GM12873 (cell line): Measurements from ENCODE around the gene SPAG8.
A peak's percentile ranks its signal among the peaks of the same experiment; 100 is the strongest.

ENCODE experiments used
- TF ChIP-seq, protein P1 (sequence below): IDR thresholded peaks from 2 replicates; pipeline ENCODE4 v1.5.1; 2012; ENCODE audit warnings: low read depth, mild to moderate bottlenecking, moderate library complexity, low read length, control low read depth; ENCODE audit not compliant: insufficient read depth; ENCODE audit errors: missing control alignments

Gene SPAG8

DNA sequence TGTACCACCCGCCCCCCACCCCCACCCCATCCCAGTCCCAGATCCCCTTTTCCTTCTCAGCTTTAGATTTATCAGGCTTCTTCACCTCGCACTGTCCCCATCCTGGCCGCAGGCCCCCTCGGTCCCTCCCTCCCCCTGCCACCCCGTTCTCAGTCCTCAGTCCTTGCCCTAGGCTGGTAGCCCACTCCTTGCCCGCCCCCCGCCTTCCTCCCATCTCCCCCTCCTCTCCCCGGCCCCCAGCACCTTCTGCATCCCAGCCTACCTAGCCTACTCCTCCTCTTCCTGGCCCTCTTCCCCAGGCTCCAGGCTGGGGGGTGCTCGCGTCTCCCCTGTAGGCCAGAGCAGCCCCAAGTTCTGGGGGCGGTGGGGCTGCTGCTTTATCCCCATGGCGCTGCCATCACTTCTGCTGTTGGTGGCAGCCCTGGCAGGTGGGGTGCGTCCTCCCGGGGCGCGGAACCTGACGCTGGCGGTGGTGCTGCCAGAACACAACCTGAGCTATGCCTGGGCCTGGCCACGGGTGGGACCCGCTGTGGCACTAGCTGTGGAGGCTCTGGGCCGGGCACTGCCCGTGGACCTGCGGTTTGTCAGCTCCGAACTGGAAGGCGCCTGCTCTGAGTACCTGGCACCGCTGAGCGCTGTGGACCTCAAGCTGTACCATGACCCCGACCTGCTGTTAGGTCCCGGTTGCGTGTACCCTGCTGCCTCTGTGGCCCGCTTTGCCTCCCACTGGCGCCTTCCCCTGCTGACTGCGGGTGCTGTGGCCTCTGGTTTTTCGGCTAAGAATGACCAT lies 19.8 kb downstream of the SPAG8 start:
- TF ChIP-seq, protein P1, sequence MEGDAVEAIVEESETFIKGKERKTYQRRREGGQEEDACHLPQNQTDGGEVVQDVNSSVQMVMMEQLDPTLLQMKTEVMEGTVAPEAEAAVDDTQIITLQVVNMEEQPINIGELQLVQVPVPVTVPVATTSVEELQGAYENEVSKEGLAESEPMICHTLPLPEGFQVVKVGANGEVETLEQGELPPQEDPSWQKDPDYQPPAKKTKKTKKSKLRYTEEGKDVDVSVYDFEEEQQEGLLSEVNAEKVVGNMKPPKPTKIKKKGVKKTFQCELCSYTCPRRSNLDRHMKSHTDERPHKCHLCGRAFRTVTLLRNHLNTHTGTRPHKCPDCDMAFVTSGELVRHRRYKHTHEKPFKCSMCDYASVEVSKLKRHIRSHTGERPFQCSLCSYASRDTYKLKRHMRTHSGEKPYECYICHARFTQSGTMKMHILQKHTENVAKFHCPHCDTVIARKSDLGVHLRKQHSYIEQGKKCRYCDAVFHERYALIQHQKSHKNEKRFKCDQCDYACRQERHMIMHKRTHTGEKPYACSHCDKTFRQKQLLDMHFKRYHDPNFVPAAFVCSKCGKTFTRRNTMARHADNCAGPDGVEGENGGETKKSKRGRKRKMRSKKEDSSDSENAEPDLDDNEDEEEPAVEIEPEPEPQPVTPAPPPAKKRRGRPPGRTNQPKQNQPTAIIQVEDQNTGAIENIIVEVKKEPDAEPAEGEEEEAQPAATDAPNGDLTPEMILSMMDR, result no peak

DNA sequence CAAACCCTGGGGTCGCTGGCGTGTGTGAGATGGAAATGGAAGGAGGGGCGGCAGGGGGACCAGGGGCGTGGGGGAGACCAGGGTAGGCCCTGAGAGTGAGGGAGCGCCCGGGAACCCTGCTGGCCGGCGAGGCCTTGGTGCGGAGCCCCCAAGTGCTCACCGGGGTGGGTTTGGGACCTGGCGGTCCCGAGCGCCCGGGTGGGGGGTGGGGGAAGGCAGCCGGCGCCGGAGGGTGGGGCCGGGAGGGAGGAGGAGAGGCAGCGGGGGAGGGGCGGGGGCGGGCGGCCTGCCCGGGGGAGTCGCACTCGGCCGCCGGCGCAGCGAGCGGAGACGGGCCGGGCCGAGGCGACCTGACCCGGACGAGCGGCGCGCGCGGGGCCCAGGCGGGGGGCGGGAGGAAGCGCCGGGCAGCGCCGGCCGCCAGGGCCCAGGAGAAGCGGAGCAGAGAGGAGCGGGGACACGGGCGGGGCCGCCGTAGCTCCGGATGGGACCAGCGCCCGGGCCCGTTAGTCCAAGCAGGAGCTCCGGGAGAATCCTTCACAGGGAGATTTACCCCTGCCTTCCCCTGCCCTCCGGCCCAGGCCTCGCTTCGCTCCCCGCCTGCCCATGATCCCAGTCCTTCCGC lies 20.7 kb downstream of the SPAG8 start, which contains the start of gene NPR2:
TSS of gene NPR2 (plus strand) at position 295 of the 625 bp plus-strand sequence. CDS start 818 bp downstream, outside the sequence.
- TF ChIP-seq, protein P1, result no peak

DNA sequence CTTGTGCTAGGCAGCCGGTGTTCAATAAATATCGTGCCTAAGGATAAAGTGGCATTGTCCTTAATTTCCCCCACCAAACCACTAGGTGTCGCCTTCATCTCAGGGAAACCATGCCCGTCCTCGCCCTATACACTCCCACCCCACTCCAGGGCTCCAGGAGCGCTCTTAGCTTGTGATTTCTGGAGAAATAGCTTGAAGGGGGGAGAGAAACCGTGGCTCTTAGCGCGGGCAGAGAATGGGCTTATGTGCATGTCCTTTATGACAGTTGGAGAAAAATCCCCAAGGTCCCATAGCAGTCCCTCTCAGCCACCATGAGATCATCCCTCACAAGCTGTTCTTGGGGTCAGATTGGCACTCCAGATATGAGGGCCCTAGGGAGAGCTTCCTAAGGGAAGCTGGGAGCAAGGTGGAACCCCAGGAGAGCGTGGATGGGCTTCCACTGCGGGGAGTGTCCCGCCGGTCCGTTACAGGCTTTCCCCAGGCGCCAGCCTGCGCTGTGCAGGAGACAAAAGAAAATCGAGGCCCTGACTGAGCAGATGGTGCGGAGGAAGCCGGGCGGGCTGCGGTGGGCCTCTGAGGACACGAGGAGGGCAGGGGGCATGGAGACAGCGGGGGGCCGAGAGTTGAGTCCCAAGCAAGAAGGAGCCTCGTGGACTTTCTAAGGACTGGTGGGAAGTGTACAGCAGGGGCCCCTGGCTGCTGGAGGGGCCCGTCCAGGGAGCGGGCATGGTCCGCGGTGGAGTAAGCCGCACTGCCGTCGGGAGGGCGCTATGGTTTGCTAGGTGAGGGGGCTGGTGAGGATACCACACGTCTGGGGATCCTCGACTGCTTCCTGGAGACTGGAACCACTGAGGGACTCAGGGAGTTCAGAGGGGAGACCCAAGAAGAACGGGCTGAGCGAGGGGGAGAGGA lies 21.4 kb downstream of the SPAG8 start:
- TF ChIP-seq, protein P1, result peak; percentile 88

DNA sequence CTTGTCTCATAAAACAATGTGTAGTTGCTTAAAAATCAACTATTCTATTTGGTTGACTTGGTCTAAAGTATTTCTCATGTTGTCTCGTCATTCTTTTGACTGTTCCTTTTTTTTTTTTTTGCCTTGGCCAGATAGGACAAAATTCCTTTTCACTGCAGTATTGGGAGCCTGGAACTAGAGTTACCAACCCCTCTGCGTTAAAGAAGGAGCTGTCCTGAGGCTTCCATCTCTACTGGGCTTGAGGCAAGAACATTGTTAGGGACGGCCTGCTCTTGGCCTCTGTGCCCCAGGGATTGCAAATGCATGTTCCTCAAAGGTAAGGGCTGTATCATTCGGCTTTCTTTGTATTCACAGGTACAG lies 22.1 kb downstream of the SPAG8 start:
- TF ChIP-seq, protein P1, result no peak

DNA sequence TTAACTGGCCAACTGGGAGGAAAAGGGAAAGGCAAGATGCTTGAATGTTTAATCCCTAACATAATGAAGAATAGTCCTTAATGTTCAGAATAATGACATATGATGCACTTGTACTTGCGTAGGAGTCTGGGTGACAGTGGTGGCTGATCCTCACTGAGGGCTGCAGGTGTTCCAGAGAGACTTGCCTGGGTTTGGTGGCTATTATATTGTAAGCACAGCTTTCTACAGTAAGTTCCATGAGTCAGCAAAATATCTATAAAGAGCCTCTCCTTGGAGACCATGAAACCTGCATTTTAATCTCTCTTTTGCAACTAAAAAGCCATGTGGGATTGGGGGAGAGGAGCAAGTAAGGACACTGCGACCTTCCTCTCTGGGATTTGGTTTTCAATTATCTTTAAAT lies 22.5 kb downstream of the SPAG8 start:
- TF ChIP-seq, protein P1, result no peak

DNA sequence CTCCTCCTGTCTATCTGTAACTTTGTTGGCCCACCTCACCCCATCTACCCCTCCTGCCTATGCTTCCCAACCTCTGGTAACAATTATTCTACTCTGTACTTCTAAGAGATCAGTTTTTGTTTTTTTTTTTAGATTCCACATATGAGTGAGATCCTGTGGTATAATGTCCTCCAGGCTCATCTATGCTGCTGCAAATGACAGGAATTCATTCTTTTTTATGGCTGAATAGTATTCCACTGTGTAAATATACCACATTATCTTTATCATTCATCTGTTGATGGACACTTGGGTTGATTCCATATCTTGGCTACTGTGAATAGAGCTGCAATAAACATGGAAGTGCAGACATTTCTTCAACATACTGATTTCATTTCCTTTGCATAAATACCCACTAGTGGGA lies 28.6 kb downstream of the SPAG8 start:
- TF ChIP-seq, protein P1, result no peak

DNA sequence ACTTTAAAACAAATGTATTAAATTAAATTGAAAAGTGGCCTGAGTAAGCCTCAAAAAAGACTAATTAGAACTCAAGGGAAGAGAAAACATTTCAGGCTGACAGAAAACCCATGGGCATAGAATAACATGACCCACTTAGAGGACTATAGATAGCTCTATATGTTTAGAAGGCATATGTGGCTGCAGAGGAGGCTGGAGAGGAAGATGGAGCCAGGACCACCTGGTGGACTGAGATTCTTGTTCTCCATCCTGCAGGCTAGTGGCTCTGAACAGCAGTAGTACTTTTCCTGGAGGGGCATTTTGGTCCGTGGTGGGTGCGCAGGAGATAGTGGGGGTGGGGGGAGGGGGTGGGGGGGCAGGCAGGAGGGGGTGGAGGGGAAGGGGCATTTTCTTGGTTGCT lies 31.0 kb downstream of the SPAG8 start:
- TF ChIP-seq, protein P1, result no peak
